GM12873 (cell line): ENCODE measurements around the gene CAPN14.

ENCODE experiments used
- CTCF ChIP-seq: IDR thresholded peaks from 2 replicates; pipeline ENCODE4 v1.5.1; 2012; ENCODE audit warnings: low read depth, mild to moderate bottlenecking, moderate library complexity, low read length, control low read depth; ENCODE audit not compliant: insufficient read depth; ENCODE audit errors: missing control alignments

The CAPN14 gene

GRCh38 chr2:31176742-31177141, 40.6 kb downstream of the CAPN14 start:
- no peak for TF ChIP-seq CTCF

- no peak for TF ChIP-seq CTCF
These were observed 46.2 kb downstream of the CAPN14 start for GRCh38 chr2:31171142-31171541.

GRCh38 chr2:31170071-31170698, 47.1 kb downstream of the CAPN14 start:
- TF ChIP-seq CTCF: peak; percentile 98

- no peak for TF ChIP-seq CTCF
These were observed 49.0 kb downstream of the CAPN14 start for GRCh38 chr2:31168291-31168690.

GRCh38 chr2:31166925-31167324, 50.4 kb downstream of the CAPN14 start:
- TF ChIP-seq CTCF: no peak

GRCh38 chr2:31163011-31163539, 54.2 kb downstream of the CAPN14 start:
- no peak for TF ChIP-seq CTCF

- TF ChIP-seq CTCF: no peak
These were observed 55.7 kb downstream of the CAPN14 start for GRCh38 chr2:31161637-31162036.
